Motor neuron (in vitro differentiated cells): ENCODE results near the gene MMP25. TPM values are rescaled to one million over a fixed set of nuclear protein-coding genes. Genes with fewer than 3 reads are reported as not detected.

ENCODE experiments used
- ATAC-seq, 8 experiments: fragments of 200-7000 bp; cut with Tn5 transposase; replicated peaks in 6 of 8; 2 replicates each; pipeline ENCODE4 v1.8.0; 2021; ENCODE audit warnings: mild to moderate bottlenecking in 8 of 8, moderate library complexity in 8 of 8
- H3K27ac ChIP-seq, 2 donors: fragments of 250-450 bp; sonication (Bioruptor Pico); 2 replicates each; pipeline ENCODE4 v1.9.0; 2021; ENCODE audit warnings: antibody characterized with exemption in 2 of 2, mild to moderate bottlenecking in 2 of 2, moderate library complexity in 1 of 2
- H3K4me1 ChIP-seq, 2 donors: fragments of 250-450 bp; sonication (Bioruptor Pico); replicated peaks in 1 of 2; 2 replicates each; pipeline ENCODE4 v1.6.1; 2021; ENCODE audit warnings: antibody characterized with exemption in 2 of 2, mild to moderate bottlenecking in 2 of 2, moderate library complexity in 1 of 2
- H3K4me3 ChIP-seq, 5 donors: fragments of 250-450 bp; sonication (Bioruptor Pico); 2 replicates each; pipeline ENCODE4 v1.9.0; 2021; ENCODE audit warnings: antibody characterized with exemption in 5 of 5, mild to moderate bottlenecking in 5 of 5, moderate library complexity in 4 of 5
- WGBS, 10 experiments: fragments of 450-650 bp; shearing (Covaris generic); methylation state at CpG; one replicate each; pipeline ENCODE4 v1.0.0; 2022; 5-methylcytosine and 5-hydroxymethylcytosine counted together
- in situ Hi-C, 9 experiments: fragments of 400-800 bp; cut with MboI; loops; one replicate each; pipeline ENCODE4 v1.15.0; 2021; ENCODE audit warnings: low sequenced_read_pairs in 9 of 9, low pct_unique_long_range_greater_than_20kb in 2 of 9; ENCODE audit not compliant: unreplicated experiment in 9 of 9
- total RNA-seq, 8 experiments: library from RNA; unstranded; fragments of 300-600 nt; gene quantifications; 2 replicates each; pipeline versions ENCODE4 v1.2.3 to v1.2.4, GENCODE V29; 2022

The MMP25 gene
- total RNA-seq, 8 experiments from 2014 or later, result 0.11 to 1.7 (median 0.75) TPM

GRCh38 chr16:3020604-3021448, 25.5 kb upstream of the MMP25 start:
- 0 to 5% methylated on average over 4 to 6 of the region's 57 CpGs; no CpG with 5 or more reads in 8 of the 10 experiments for WGBS, 10 experiments

GRCh38 chr16:3021449-3022207, 24.7 kb upstream of the MMP25 start:
- H3K4me3 ChIP-seq, result peak overlapping the region; percentile 34 to 87 (median 44)
- ATAC-seq, result peak; percentile 13 to 34 (median 25)
- H3K4me1 ChIP-seq, result peaks cover 21 to 32% of the 10 kb centered on the region in 2 donors
- peak overlapping the region; percentile 29 to 30 for H3K27ac ChIP-seq
- in situ Hi-C loops, result no loop called here
- WGBS, 10 experiments, result 0 to 17% (median 0%) methylated on average over 1 to 4 of the region's 25 CpGs; no CpG with 5 or more reads in 7 of the 10 experiments

More at GRCh38 chr16:3020604-3021448, 25.5 kb upstream of the MMP25 start:
- peak; percentile 2 to 49 (median 38) for ATAC-seq
- Histone ChIP-seq H3K4me1 (peaks cover 21 to 32% of the 10 kb centered on the region in 2 donors), H3K27ac (peak overlapping the region; percentile 29 to 30), H3K4me3 (peak overlapping the region; percentile 34 to 87 (median 44))
- in situ Hi-C loops, result no loop called here

GRCh38 chr16:3022208-3022683, 24.1 kb upstream of the MMP25 start:
- ATAC-seq, result peak; percentile 13 to 43 (median 26)
- H3K4me3 ChIP-seq, result peak overlapping the region in 3 of 5 donors; percentile 66 to 87 (median 70)
- H3K4me1 ChIP-seq, result peaks cover 21 to 32% of the 10 kb centered on the region in 2 donors
- peak overlapping the region; percentile 21 to 29 for H3K27ac ChIP-seq
- in situ Hi-C loops, result no loop called here
- WGBS, 10 experiments, result 0 to 35% (median 0%) methylated on average over 1 to 2 of the region's 8 CpGs; no CpG with 5 or more reads in 5 of the 10 experiments

- in situ Hi-C loops, result no loop called here
- no peak for ATAC-seq
- H3K4me1 ChIP-seq, result peaks cover 23 to 34% of the 10 kb centered on the region in 2 donors
- H3K27ac ChIP-seq, result no peak overlapping the region
- H3K4me3 ChIP-seq, result peak overlapping the region; percentile 66 to 87 (median 76)
- 0% methylated on average over 1 of the region's 8 CpGs; no CpG with 5 or more reads in 8 of the 10 experiments for WGBS, 10 experiments
These were observed 23.5 kb upstream of the MMP25 start for GRCh38 chr16:3022684-3023414.

GRCh38 chr16:3023415-3023668, 23.0 kb upstream of the MMP25 start:
- ATAC-seq, result peak in 1 of 8 experiments; percentile 0

GRCh38 chr16:3023669-3024478, 22.5 kb upstream of the MMP25 start, which contains the start of the genes HCFC1R1 and THOC6:
TSS of gene HCFC1R1 (minus strand) at chr16:3023942. CDS start at chr16:3023941, 1 bp downstream.
TSS of gene THOC6 (plus strand) at chr16:3024035. CDS start at chr16:3024327, 292 bp downstream.
- peak; percentile 58 to 79 (median 64) for ATAC-seq
- 0% methylated on average over 4 to 10 of the region's 69 CpGs; no CpG with 5 or more reads in 7 of the 10 experiments for WGBS, 10 experiments
- in situ Hi-C loops, result no loop called here
- H3K4me3 ChIP-seq, result peak within 1 kb of the TSS; percentile 66 to 87 (median 76)
- peak within 1 kb of the TSS; percentile 92 to 93 for H3K27ac ChIP-seq
- peaks cover 25 to 33% of the 10 kb centered on the region in 2 donors for H3K4me1 ChIP-seq

More at GRCh38 chr16:3023415-3023668, 23.0 kb upstream of the MMP25 start:
- in situ Hi-C loops, result no loop called here
- Histone ChIP-seq H3K4me3 (peak overlapping the region; percentile 66 to 87 (median 76)), H3K27ac (peak overlapping the region in 1 of 2 donors; percentile 92), H3K4me1 (peaks cover 22 to 33% of the 10 kb centered on the region in 2 donors)
- 0% methylated on average over 2 of the region's 6 CpGs; no CpG with 5 or more reads in 9 of the 10 experiments for WGBS, 10 experiments

GRCh38 chr16:3025032-3026002, 21.0 kb upstream of the MMP25 start:
- in situ Hi-C loops, result loop anchor here in 1 of 9 experiments (25.0 kb wide), 1 partner anchor 112 kb away; the partner anchor contains the start of gene ZNF213
- no peak overlapping the region for H3K27ac ChIP-seq
- WGBS, 10 experiments, result 87 to 100% (median 100%) methylated on average over 1 to 9 of the region's 18 CpGs; no CpG with 5 or more reads in 3 of the 10 experiments
- H3K4me3 ChIP-seq, result no peak overlapping the region
- H3K4me1 ChIP-seq, result peaks cover 23 to 32% of the 10 kb centered on the region in 2 donors
- ATAC-seq, result no peak

- WGBS, 10 experiments, result 80 to 100% (median 90%) methylated on average over 1 to 7 of the region's 8 CpGs; no CpG with 5 or more reads in 4 of the 10 experiments
- in situ Hi-C loops, result loop anchor here in 1 of 9 experiments (25.0 kb wide), 1 partner anchor 111 kb away; the partner anchor contains the start of gene ZNF213
- no peak for ATAC-seq
- no peak overlapping the region for H3K4me3 ChIP-seq
- H3K27ac ChIP-seq, result no peak overlapping the region
- peaks cover 23 to 25% of the 10 kb centered on the region in 2 donors for H3K4me1 ChIP-seq
These were observed 20.4 kb upstream of the MMP25 start for GRCh38 chr16:3026003-3026378.

- 83 to 100% (median 96%) methylated on average over 1 to 7 of the region's 24 CpGs; no CpG with 5 or more reads in 5 of the 10 experiments for WGBS, 10 experiments
- ATAC-seq, result no peak
- in situ Hi-C loops, result loop anchor here in 1 of 9 experiments (25.0 kb wide), 1 partner anchor 110 kb away; the partner anchor contains the start of gene ZNF213
- H3K4me1 ChIP-seq, result peaks cover 17 to 21% of the 10 kb centered on the region in 2 donors
- no peak overlapping the region for H3K4me3 ChIP-seq
- no peak overlapping the region for H3K27ac ChIP-seq
These were observed 19.5 kb upstream of the MMP25 start for GRCh38 chr16:3026609-3027488.

- ATAC-seq, result no peak
- in situ Hi-C loops, result loop anchor here in 1 of 9 experiments (25.0 kb wide), 1 partner anchor 110 kb away; the partner anchor contains the start of gene ZNF213
- H3K4me1 ChIP-seq, result peaks cover 11 to 15% of the 10 kb centered on the region in 2 donors
- no peak overlapping the region for H3K27ac ChIP-seq
- WGBS, 10 experiments, result 50 to 94% (median 88%) methylated on average over 1 to 6 of the region's 8 CpGs; no CpG with 5 or more reads in 2 of the 10 experiments
- H3K4me3 ChIP-seq, result no peak overlapping the region
These were observed 18.9 kb upstream of the MMP25 start for GRCh38 chr16:3027489-3027795.
